Calu3 (cell line): ENCODE data around the gene ADH5. TPM values are rescaled to one million over a fixed set of nuclear protein-coding genes. Genes with fewer than 3 reads are reported as not detected.
"Not testable (repeated sequence)": the region's sequence is repeated elsewhere in the genome, so short reads cannot be mapped to it uniquely, and the experiment has no call there.

Source experiments
- BruUV-seq: library from RNA; stranded (reverse); fragments of 400-500 nt; replicated peaks from 2 replicates; lab custom pipeline; 2021; lab: Mats Ljungman, UMichigan
- CTCF ChIA-PET: fragments of 300-600 bp; sonication (Branson Sonifier 250); formaldehyde crosslinking; loops from one replicate; lab custom pipeline; 2022; ENCODE audit warnings: antibody characterized with exemption; lab: Charles Lee
- DNase-seq: peaks from one replicate; pipeline ENCODE4 v3.0.0; 2022
- H3K27ac Mint-ChIP-seq: one replicate; pipeline ENCODE4 v1.8.0; 2022; ENCODE audit warnings: mixed read lengths; ENCODE audit not compliant: unreplicated experiment
- H3K27me3 Mint-ChIP-seq: one replicate; pipeline ENCODE4 v1.8.0; 2022; ENCODE audit warnings: mixed read lengths; ENCODE audit not compliant: unreplicated experiment
- H3K36me3 Mint-ChIP-seq: one replicate; pipeline ENCODE4 v1.8.0; 2022; ENCODE audit warnings: mild to moderate bottlenecking, moderate library complexity, mixed read lengths; ENCODE audit not compliant: insufficient read depth, unreplicated experiment
- H3K4me1 Mint-ChIP-seq: one replicate; pipeline ENCODE4 v1.8.0; 2022; ENCODE audit warnings: mild to moderate bottlenecking, low read depth, mixed read lengths; ENCODE audit not compliant: unreplicated experiment
- H3K4me3 Mint-ChIP-seq: one replicate; pipeline ENCODE4 v1.8.0; 2022; ENCODE audit warnings: mild to moderate bottlenecking, low read depth, moderate library complexity, mixed read lengths; ENCODE audit not compliant: unreplicated experiment
- H3K9me3 Mint-ChIP-seq: one replicate; pipeline ENCODE4 v1.8.0; 2022; ENCODE audit warnings: low read depth, mixed read lengths; ENCODE audit not compliant: unreplicated experiment
- CTCF ChIP-seq: fragments of 200-600 bp; IDR thresholded peaks from one replicate; pipeline ENCODE4 v1.8.0; 2022; ENCODE audit warnings: antibody characterized with exemption; ENCODE audit not compliant: unreplicated experiment
- intact Hi-C: fragments of 100-400 bp; cut with micrococcal nuclease; formaldehyde crosslinking; loops from one replicate; pipeline ENCODE4 v1.10.0; 2022; ENCODE audit not compliant: unreplicated experiment
- total RNA-seq: library from RNA; stranded (reverse); gene quantifications from 2 replicates; pipeline ENCODE4 v1.2.3, GENCODE V29; 2022

ADH5 gene
- total RNA-seq, 1 experiment from 2014 or later, result 88.8 TPM

GRCh38 chr4:99102634-99103033, 14.0 kb upstream of the ADH5 start:
- Mint-ChIP-seq H3K27me3 (no peaks in the 10 kb centered on the region), H3K27ac (no peak overlapping the region), H3K36me3 (no peaks in the 10 kb centered on the region), H3K4me3 (no peak overlapping the region), H3K4me1 (no peaks in the 10 kb centered on the region), H3K9me3 (no peaks in the 10 kb centered on the region)
- BruUV-seq, result no TSS peak
- no peak for DNase-seq
- TF ChIP-seq CTCF, result no peak
- CTCF ChIA-PET, result no interaction called here
- intact Hi-C loops, result no loop called here

- no peak for TF ChIP-seq CTCF
Measured at GRCh38 chr4:99100876-99101275, 12.3 kb upstream of the ADH5 start.

GRCh38 chr4:99099814-99100213, 11.2 kb upstream of the ADH5 start:
- H3K9me3 Mint-ChIP-seq, H3K27ac Mint-ChIP-seq, DNase-seq, intact Hi-C loops, H3K36me3 Mint-ChIP-seq, H3K27me3 Mint-ChIP-seq, BruUV-seq, H3K4me1 Mint-ChIP-seq, CTCF ChIA-PET, H3K4me3 Mint-ChIP-seq: not testable (repeated sequence)

More at GRCh38 chr4:99100876-99101275, 12.3 kb upstream of the ADH5 start:
- H3K27me3 Mint-ChIP-seq, result no peaks in the 10 kb centered on the region
- DNase-seq, result no peak
- H3K4me3 Mint-ChIP-seq, result no peak overlapping the region
- CTCF ChIA-PET, result no interaction called here
- no peaks in the 10 kb centered on the region for H3K36me3 Mint-ChIP-seq
- H3K9me3 Mint-ChIP-seq, result no peaks in the 10 kb centered on the region
- BruUV-seq, result no TSS peak
- intact Hi-C loops, result no loop called here
- H3K27ac Mint-ChIP-seq, result no peak overlapping the region
- H3K4me1 Mint-ChIP-seq, result no peaks in the 10 kb centered on the region

GRCh38 chr4:99099311-99099710, 10.7 kb upstream of the ADH5 start:
- no peak for TF ChIP-seq CTCF
- no TSS peak for BruUV-seq
- Mint-ChIP-seq H3K27ac (no peak overlapping the region), H3K4me3 (no peak overlapping the region), H3K36me3 (no peaks in the 10 kb centered on the region), H3K9me3 (no peaks in the 10 kb centered on the region), H3K27me3 (no peaks in the 10 kb centered on the region), H3K4me1 (no peaks in the 10 kb centered on the region)
- CTCF ChIA-PET, result no interaction called here
- intact Hi-C loops, result no loop called here
- no peak for DNase-seq

- CTCF ChIA-PET, intact Hi-C loops, H3K9me3 Mint-ChIP-seq, BruUV-seq, H3K4me3 Mint-ChIP-seq, H3K27me3 Mint-ChIP-seq, DNase-seq, H3K27ac Mint-ChIP-seq: not testable (repeated sequence)
- peaks cover 21% of the 10 kb centered on the region for H3K4me1 Mint-ChIP-seq
- H3K36me3 Mint-ChIP-seq, result peaks cover 29% of the 10 kb centered on the region
Measured at GRCh38 chr4:99091841-99092240, 3.3 kb upstream of the ADH5 start.
